A549 (cell line): ENCODE measurements around the gene CHST11. TPM values are rescaled to one million over a fixed set of nuclear protein-coding genes. Genes with fewer than 3 reads are reported as not detected.

Experiments
- ATAC-seq, 2 experiments: fragments of 200-7000 bp in 1 of 2; fragments of >200 bp in 1 of 2; cut with Nextera tagmentation in 1 of 2; cut with Tn5 transposase in 1 of 2; 3 replicates each; pipeline versions ENCODE4 v1.8.0 to v1.9.1; 2018 to 2020; ENCODE audit warnings: mild to moderate bottlenecking in 1 of 2, moderate library complexity in 1 of 2
- CTCF ChIA-PET: fragments of 300-600 bp; sonication (Branson Sonifier 250); formaldehyde crosslinking; extraction: SDS; loops from one replicate; lab custom pipeline; 2021; ENCODE audit warnings: antibody characterized with exemption, inconsistent platforms; lab: Yijun Ruan, JAX
- POLR2A ChIA-PET: fragments of 350-600 bp; formaldehyde crosslinking; extraction: SDS; loops from one replicate; lab custom pipeline; 2021; ENCODE audit warnings: antibody characterized with exemption, inconsistent platforms; lab: Yijun Ruan, JAX
- DNase-seq, 2 experiments: peaks; one replicate each; pipeline versions ENCODE4 v3.0.0 to v3.0.0-alpha.2; 2011 to 2016; ENCODE audit warnings: low read depth in 1 of 2, low spot score in 1 of 2
- FAIRE-seq: peaks from 2 replicates; lab custom pipeline; 2011; peaks lifted over from hg19 to GRCh38; lab: Jason Lieb, UNC
- H3K27ac ChIP-seq, 2 experiments: fragments of >200 bp; sonication (Bioruptor Twin); formaldehyde crosslinking; 3 replicates each; pipeline ENCODE4 v1.5.1; 2016 to 2017
- H3K4me1 ChIP-seq: fragments of >200 bp; sonication (Bioruptor Twin); formaldehyde crosslinking; 3 replicates; pipeline ENCODE4 v1.6.1; 2016
- H3K4me2 ChIP-seq: fragments of >200 bp; sonication (Bioruptor Twin); formaldehyde crosslinking; 3 replicates; pipeline ENCODE4 v1.6.1; 2016
- H3K4me3 ChIP-seq: fragments of >200 bp; sonication (Bioruptor Twin); formaldehyde crosslinking; 3 replicates; pipeline ENCODE4 v1.5.1; 2016
- H3K9me3 ChIP-seq: fragments of >200 bp; sonication (Bioruptor Twin); formaldehyde crosslinking; 3 replicates; pipeline ENCODE4 v1.6.1; 2016
- CBX2 ChIP-seq: fragments of 200-600 bp; sonication (generic); IDR thresholded peaks from 2 replicates; pipeline ENCODE4 v1.6.1; 2016; ENCODE audit warnings: low read depth, mild to moderate bottlenecking, borderline replicate concordance
- CEBPB ChIP-seq, 2 experiments: fragments of >200 bp in 1 of 2; sonication (Bioruptor Twin) in 1 of 2; formaldehyde crosslinking in 1 of 2; IDR thresholded peaks; 2 replicates each; pipeline ENCODE4 v1.6.1; 2012 to 2016
- CHD4 ChIP-seq: fragments of 200-600 bp; sonication (generic); IDR thresholded peaks from 2 replicates; pipeline ENCODE4 v1.6.1; 2016; ENCODE audit warnings: antibody characterized with exemption, mild to moderate bottlenecking, borderline replicate concordance
- CTCF ChIP-seq: fragments of >200 bp; sonication (Bioruptor Twin); formaldehyde crosslinking; IDR thresholded peaks from 3 replicates; pipeline ENCODE4 v1.5.1; 2016
- E2F6 ChIP-seq: IDR thresholded peaks from 2 replicates; pipeline ENCODE4 v1.6.1; 2012; ENCODE audit warnings: low read depth, borderline replicate concordance
- EHF ChIP-seq: fragments of 250-450 bp; sonication (Bioruptor Pico); IDR thresholded peaks from 2 replicates; pipeline ENCODE4 v1.5.0; 2020; ENCODE audit warnings: mild to moderate bottlenecking
- EHMT2 ChIP-seq: fragments of 200-600 bp; sonication (generic); IDR thresholded peaks from 2 replicates; pipeline ENCODE4 v1.6.1; 2016; ENCODE audit warnings: antibody characterized with exemption, low read depth, mild to moderate bottlenecking, moderate library complexity
- ESRRA ChIP-seq: fragments of 150-350 bp; IDR thresholded peaks from 2 replicates; pipeline ENCODE4 v1.6.1; 2014; ENCODE audit warnings: mild to moderate bottlenecking, low read length, borderline replicate concordance
- FOSB ChIP-seq: fragments of 250-450 bp; sonication (Bioruptor Pico); IDR thresholded peaks from 2 replicates; pipeline ENCODE4 v1.5.0; 2020; ENCODE audit warnings: mild to moderate bottlenecking, moderate library complexity
- FOSL2 ChIP-seq, 2 experiments: fragments of 450-650 bp in 1 of 2; fragments of >200 bp in 1 of 2; sonication (Bioruptor Twin) in 1 of 2; formaldehyde crosslinking; IDR thresholded peaks; 2 replicates each; pipeline versions ENCODE4 v1.5.0 to v1.6.1; 2016 to 2020; ENCODE audit warnings: mild to moderate bottlenecking in 1 of 2, moderate library complexity in 1 of 2
- FOXS1 ChIP-seq: fragments of 250-450 bp; sonication (Bioruptor Pico); IDR thresholded peaks from 2 replicates; pipeline ENCODE4 v1.5.0; 2020; ENCODE audit warnings: mild to moderate bottlenecking, moderate library complexity
- GATA3 ChIP-seq: IDR thresholded peaks from 2 replicates; pipeline ENCODE4 v1.6.1; 2012; ENCODE audit warnings: borderline replicate concordance
- HDAC2 ChIP-seq: fragments of 200-600 bp; sonication (generic); IDR thresholded peaks from 2 replicates; pipeline ENCODE4 v1.6.1; 2016
- HEYL ChIP-seq: fragments of 250-450 bp; sonication (Bioruptor Pico); IDR thresholded peaks from 2 replicates; pipeline ENCODE4 v1.8.0; 2021; ENCODE audit warnings: mild to moderate bottlenecking, moderate library complexity
- MAFK ChIP-seq: fragments of 450-650 bp; IDR thresholded peaks from 2 replicates; pipeline ENCODE4 v1.6.1; 2014; ENCODE audit not compliant: partially characterized antibody
- MAX ChIP-seq: IDR thresholded peaks from 2 replicates; pipeline ENCODE4 v1.6.1; 2012
- MAZ ChIP-seq: fragments of 150-350 bp; IDR thresholded peaks from 2 replicates; pipeline ENCODE4 v1.6.1; 2014; ENCODE audit warnings: antibody characterized with exemption, low read depth, low read length, borderline replicate concordance
- NPAS2 ChIP-seq: fragments of 250-450 bp; sonication (Bioruptor Pico); IDR thresholded peaks from 2 replicates; pipeline ENCODE4 v1.8.0; 2022; ENCODE audit warnings: mild to moderate bottlenecking, moderate library complexity, borderline replicate concordance
- NR3C1 ChIP-seq: fragments of >200 bp; sonication (Bioruptor Twin); formaldehyde crosslinking; IDR thresholded peaks from 3 replicates; pipeline ENCODE4 v1.6.1; 2017
- PBX3 ChIP-seq: IDR thresholded peaks from 2 replicates; pipeline ENCODE4 v1.6.1; 2012
- PHF8 ChIP-seq: fragments of 200-600 bp; sonication (generic); IDR thresholded peaks from 2 replicates; pipeline ENCODE4 v1.6.1; 2016; ENCODE audit warnings: low read depth, mild to moderate bottlenecking, antibody characterized with exemption, moderate library complexity, borderline replicate concordance
- POLR2AphosphoS2 ChIP-seq: conservative IDR thresholded peaks from 2 replicates; pipeline ENCODE4 v1.6.1; 2012; ENCODE audit warnings: low read length, improper control_type of control experiment, inconsistent platforms
- RAD21 ChIP-seq, 2 experiments: fragments of >200 bp in 1 of 2; sonication (Bioruptor Twin) in 1 of 2; formaldehyde crosslinking in 1 of 2; IDR thresholded peaks in 1 of 2; conservative IDR thresholded peaks in 1 of 2; 2 replicates in 1 of 2; 3 replicates in 1 of 2; pipeline ENCODE4 v1.6.1; 2012 to 2018; ENCODE audit warnings: inconsistent platforms in 1 of 2
- RFX5 ChIP-seq: fragments of 450-650 bp; IDR thresholded peaks from 2 replicates; pipeline ENCODE4 v1.7.1; 2014; ENCODE audit warnings: antibody characterized with exemption, mild to moderate bottlenecking, moderate library complexity
- RNF2 ChIP-seq: fragments of 200-600 bp; sonication (generic); IDR thresholded peaks from 2 replicates; pipeline ENCODE4 v1.6.1; 2016; ENCODE audit warnings: low read depth, mild to moderate bottlenecking, antibody characterized with exemption, moderate library complexity, borderline replicate concordance
- SREBF2 ChIP-seq: fragments of 450-650 bp; IDR thresholded peaks from 2 replicates; pipeline ENCODE4 v1.6.1; 2014; ENCODE audit warnings: mild to moderate bottlenecking, moderate library complexity
- TFCP2L1 ChIP-seq: fragments of 250-450 bp; sonication (Bioruptor Pico); IDR thresholded peaks from 2 replicates; pipeline ENCODE4 v1.5.0; 2021; ENCODE audit warnings: mild to moderate bottlenecking
- TP53 ChIP-seq: fragments of 250-450 bp; sonication (Bioruptor Pico); IDR thresholded peaks from 2 replicates; pipeline ENCODE4 v1.5.0; 2021; ENCODE audit warnings: mild to moderate bottlenecking, moderate library complexity
- ZFP36 ChIP-seq: fragments of 450-650 bp; IDR thresholded peaks from 2 replicates; pipeline ENCODE4 v1.6.1; 2014; ENCODE audit warnings: borderline replicate concordance; ENCODE audit not compliant: partially characterized antibody
- ZSCAN20 ChIP-seq: fragments of 250-450 bp; sonication (Bioruptor Pico); IDR thresholded peaks from 2 replicates; pipeline ENCODE4 v1.8.0; 2022; ENCODE audit warnings: mild to moderate bottlenecking, moderate library complexity
- WGBS: methylation state at CpG from one replicate; pipeline ENCODE4 v1.1.6; 2017; ENCODE audit errors: missing lambda C conversion rate; 5-methylcytosine and 5-hydroxymethylcytosine counted together
- polyA plus RNA-seq, 4 experiments: library from polyadenylated mRNA; depleted of rRNA in 3 of 4; stranded (reverse); fragments of >200 nt; fragmentation: RNase III in 1 of 4; extraction: RNeasy Plus Mini Kit Qiagen cat#74134 plus additional on column Dnase treatment in 1 of 4; gene quantifications; 2 replicates in 3 of 4; 3 replicates in 1 of 4; pipeline ENCODE4 v1.2.3, GENCODE V29; 2011 to 2017

Gene CHST11
- polyA plus RNA-seq, 2 of the 4 experiments (the other 2 are of a cell fraction), result 19.2 to 21.8 TPM

GRCh38 chr12:104463368-104463767, 6.6 kb downstream of the CHST11 start:
- TF ChIP-seq MAFK (no peak), ZFP36 (no peak), PBX3 (no peak), FOSL2 (IDR thresholded peaks at IDR 0.05) (no peak), FOSL2 (CRISPR knock-in tag; IDR thresholded peaks at IDR 0.05) (no peak), NPAS2 (CRISPR knock-in tag) (no peak), CTCF (no peak), E2F6 (no peak), FOSB (CRISPR knock-in tag) (no peak), GATA3 (no peak), RNF2 (no peak), TFCP2L1 (CRISPR knock-in tag) (no peak), HEYL (CRISPR knock-in tag) (no peak), MAX (no peak), CEBPB (IDR thresholded peaks at IDR 0.05) (no peak), RFX5 (no peak), FOXS1 (CRISPR knock-in tag) (no peak), TP53 (no peak), CHD4 (no peak), NR3C1 (no peak), EHMT2 (no peak)
- Histone ChIP-seq H3K4me2 (peak overlapping the region; percentile 13; the same call in 2 of the 3 replicates), H3K27ac (no peak overlapping the region; a peak in 1 of 6 replicates), H3K9me3 (no peaks in the 10 kb centered on the region), H3K4me3 (no peak overlapping the region), H3K4me1 (peaks cover 29% of the 10 kb centered on the region)
- DNase-seq (no peak), ATAC-seq (no peak), FAIRE-seq (no peak)
- ChIA-PET POLR2A (no interaction called here), CTCF (interaction anchor here (1.0 kb wide), 1 partner anchor 15 kb away, joined by 3 read pairs; no protein-coding TSS in a partner anchor)
- 98% methylated on average over 1 of the region's 1 CpG for WGBS

GRCh38 chr12:104464899-104465298, 8.2 kb downstream of the CHST11 start:
- FAIRE-seq, result no peak
- ATAC-seq, result no peak
- POLR2A ChIA-PET, result no interaction called here
- 99% methylated on average over 3 of the region's 3 CpGs for WGBS
- TF ChIP-seq E2F6 (no peak), RNF2 (no peak), NPAS2 (CRISPR knock-in tag) (no peak), MAX (no peak), POLR2AphosphoS2 (no peak), ZSCAN20 (CRISPR knock-in tag) (no peak), ESRRA (no peak), EHF (no peak), SREBF2 (no peak), RAD21 (conservative IDR thresholded peaks at IDR 0.05 in 1 of 2, IDR thresholded peaks at IDR 0.05 in 1 of 2) (no peak), MAZ (no peak), FOSB (CRISPR knock-in tag) (no peak), PHF8 (no peak), HDAC2 (no peak), CBX2 (no peak), MAFK (no peak), ZFP36 (no peak)
- TF ChIP-seq, all 56 proteins: peak for 0
- no peak for DNase-seq
- no peak overlapping the region for H3K4me2 ChIP-seq
- peaks cover 18% of the 10 kb centered on the region for H3K4me1 ChIP-seq
- H3K4me3 ChIP-seq, result no peak overlapping the region
- no peaks in the 10 kb centered on the region for H3K9me3 ChIP-seq
- no peak overlapping the region for H3K27ac ChIP-seq
- CTCF ChIA-PET, result no interaction called here
